T-helper 2 cell treated with Interferon-gamma antibody and Interleukin-4, amounts not matched to agents 5 μg/mL and 100 μg/mL, for 36 hours (primary cell): ENCODE measurements around the gene MAST4.

Experiments used
- DNase-seq: peaks from one replicate; pipeline ENCODE4 v3.0.0; 2021; ENCODE audit warnings: low spot score
- H3K27ac Mint-ChIP-seq: one replicate; pipeline ENCODE4 v1.8.0; 2021; ENCODE audit warnings: mild to moderate bottlenecking, mixed read lengths
- H3K27me3 Mint-ChIP-seq: one replicate; pipeline ENCODE4 v1.8.0; 2021; ENCODE audit warnings: low read depth, mixed read lengths
- H3K36me3 Mint-ChIP-seq: one replicate; pipeline ENCODE4 v1.8.0; 2021; ENCODE audit warnings: low read depth, mixed read lengths
- H3K4me1 Mint-ChIP-seq: one replicate; pipeline ENCODE4 v1.8.0; 2021; ENCODE audit warnings: low read depth, mixed read lengths
- H3K4me3 Mint-ChIP-seq: one replicate; pipeline ENCODE4 v1.8.0; 2022; ENCODE audit warnings: mild to moderate bottlenecking, moderate library complexity, mixed read lengths
- H3K9me3 Mint-ChIP-seq: one replicate; pipeline ENCODE4 v1.8.0; 2021; ENCODE audit warnings: mixed read lengths

Gene MAST4

DNA sequence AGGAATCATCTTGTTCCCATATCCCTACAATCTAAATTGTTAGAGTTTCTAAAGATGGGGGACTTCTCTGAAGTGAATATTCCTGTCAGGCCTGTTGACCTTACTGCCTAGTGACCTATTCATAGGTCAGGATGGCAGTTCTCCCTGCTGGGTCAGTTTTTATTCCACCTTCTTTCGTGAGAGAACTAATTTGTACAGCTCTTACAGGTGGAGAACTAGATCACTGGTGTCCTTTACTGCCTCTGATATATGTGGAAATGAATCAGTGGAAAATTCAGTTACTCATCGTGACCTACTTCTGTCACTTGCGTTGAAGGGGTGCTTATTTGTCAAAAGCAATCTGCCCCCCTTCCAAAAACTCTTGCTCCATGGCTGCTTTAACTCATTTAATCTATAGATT, 435.5 kb downstream of the MAST4 start:
- peak; percentile 21 for DNase-seq
- Mint-ChIP-seq H3K36me3 (no peaks in the 10 kb centered on the region), H3K27ac (no peak overlapping the region), H3K9me3 (no peaks in the 10 kb centered on the region), H3K4me3 (no peak overlapping the region), H3K4me1 (peaks cover 23% of the 10 kb centered on the region), H3K27me3 (no peaks in the 10 kb centered on the region)

DNA sequence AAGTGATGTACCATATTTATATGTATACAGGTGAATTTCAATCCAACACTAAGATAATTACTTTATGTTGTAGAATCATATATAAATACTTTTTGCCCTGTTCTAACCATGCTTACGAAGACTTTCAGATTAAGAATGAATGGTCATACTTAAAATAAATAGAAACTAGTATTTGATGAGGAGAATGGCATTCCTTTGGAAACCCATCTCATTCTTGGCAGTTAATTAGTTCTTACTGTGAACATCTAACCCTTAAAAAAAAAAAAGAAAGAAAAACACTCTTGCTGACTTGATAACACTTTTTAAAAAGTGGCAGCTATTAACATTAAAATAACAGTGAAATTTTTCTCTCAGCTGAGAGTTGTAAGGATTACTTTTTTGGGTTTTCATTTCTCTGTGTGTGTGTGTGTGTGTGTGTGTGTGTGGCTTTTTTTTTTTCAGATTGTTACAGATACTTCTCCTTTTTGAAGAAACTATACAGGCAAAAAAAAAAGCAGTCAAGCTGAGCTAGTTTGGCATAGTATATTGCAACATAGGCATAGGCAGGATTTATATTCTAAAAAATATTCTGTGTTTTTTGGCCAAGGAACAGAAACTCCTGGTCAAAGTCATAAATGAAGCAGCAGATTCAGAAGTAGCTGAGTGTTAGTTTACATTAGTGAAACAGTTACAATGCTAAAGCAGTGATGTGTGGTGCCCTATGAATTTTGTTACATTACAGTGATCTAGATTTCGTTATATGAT, 436.9 kb downstream of the MAST4 start:
- H3K4me3 Mint-ChIP-seq: no peak overlapping the region
- peaks cover 24% of the 10 kb centered on the region for H3K4me1 Mint-ChIP-seq
- H3K27ac Mint-ChIP-seq: no peak overlapping the region
- no peaks in the 10 kb centered on the region for H3K9me3 Mint-ChIP-seq
- no peak for DNase-seq
- H3K27me3 Mint-ChIP-seq: no peaks in the 10 kb centered on the region
- H3K36me3 Mint-ChIP-seq: no peaks in the 10 kb centered on the region

DNA sequence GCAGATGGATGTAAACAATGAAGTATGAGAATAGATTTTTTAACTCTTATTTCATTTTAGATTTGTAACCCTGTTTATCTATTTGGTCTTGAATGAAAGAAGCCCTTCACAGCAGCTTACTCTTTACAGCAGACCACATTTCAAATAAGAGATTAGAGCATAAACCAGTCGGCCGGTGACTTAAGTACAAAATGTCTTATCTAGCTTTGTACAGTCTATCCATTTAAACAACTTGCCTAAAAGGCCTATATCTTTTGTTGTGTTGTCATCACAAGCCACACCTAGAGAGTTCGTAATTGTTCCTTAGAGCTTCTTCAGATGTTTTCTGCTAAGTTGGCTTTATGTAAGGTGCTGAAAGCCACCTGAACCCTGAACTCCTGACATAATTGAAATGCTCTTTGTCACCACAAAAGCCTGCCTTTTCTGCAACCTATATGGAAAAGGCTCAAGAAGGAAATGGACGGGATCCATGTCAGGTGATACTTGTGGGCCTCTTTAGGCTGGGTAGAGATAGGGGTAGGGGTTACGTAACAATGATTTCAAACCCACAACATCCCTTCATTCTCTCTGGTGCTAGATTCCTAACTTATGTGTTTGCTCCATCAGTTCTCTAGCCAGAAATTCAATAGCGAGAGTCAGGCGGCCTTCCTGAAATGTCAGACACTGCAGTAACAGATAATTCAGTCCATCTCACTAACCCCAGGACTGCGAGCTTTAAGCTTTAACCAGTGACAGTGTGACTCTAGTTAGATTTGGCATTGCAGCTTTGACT, 437.9 kb downstream of the MAST4 start:
- Mint-ChIP-seq H3K36me3 (no peaks in the 10 kb centered on the region), H3K27me3 (no peaks in the 10 kb centered on the region), H3K4me1 (peaks cover 26% of the 10 kb centered on the region), H3K27ac (no peak overlapping the region), H3K9me3 (no peaks in the 10 kb centered on the region), H3K4me3 (no peak overlapping the region)
- DNase-seq: no peak

DNA sequence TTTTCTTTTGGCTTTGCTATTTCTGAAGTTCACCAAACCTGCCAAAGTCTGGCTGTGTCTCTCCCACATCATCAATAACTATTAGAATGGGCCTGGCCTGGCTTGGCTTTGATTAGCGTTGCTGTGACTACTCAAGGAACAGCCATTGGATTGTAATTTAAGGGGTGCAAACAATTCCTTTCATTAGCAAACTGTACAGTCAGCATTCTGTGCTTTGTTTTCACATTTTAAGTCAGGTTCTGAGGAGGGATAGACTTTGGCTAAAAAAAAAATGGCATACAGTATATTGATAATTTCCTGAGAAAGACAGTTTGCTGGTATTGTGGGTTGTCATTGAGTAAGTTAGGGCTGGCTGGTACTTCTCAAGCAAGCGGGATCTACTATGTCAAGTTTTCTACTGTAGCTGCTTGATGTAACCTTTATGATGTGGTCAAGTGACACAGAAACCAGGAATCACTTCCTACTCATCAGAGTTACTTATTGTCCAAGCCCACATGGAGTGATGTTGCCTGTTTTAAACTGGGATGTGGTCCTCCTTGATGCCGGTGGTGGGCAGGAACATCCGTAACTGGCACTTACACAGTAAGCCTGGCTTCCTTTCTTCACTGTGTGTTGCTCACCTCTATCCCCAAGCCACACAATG, 439.0 kb downstream of the MAST4 start:
- H3K27ac Mint-ChIP-seq: no peak overlapping the region
- H3K4me1 Mint-ChIP-seq: peaks cover 24% of the 10 kb centered on the region
- H3K9me3 Mint-ChIP-seq: no peaks in the 10 kb centered on the region
- no peak for DNase-seq
- no peaks in the 10 kb centered on the region for H3K36me3 Mint-ChIP-seq
- H3K4me3 Mint-ChIP-seq: no peak overlapping the region
- no peaks in the 10 kb centered on the region for H3K27me3 Mint-ChIP-seq

DNA sequence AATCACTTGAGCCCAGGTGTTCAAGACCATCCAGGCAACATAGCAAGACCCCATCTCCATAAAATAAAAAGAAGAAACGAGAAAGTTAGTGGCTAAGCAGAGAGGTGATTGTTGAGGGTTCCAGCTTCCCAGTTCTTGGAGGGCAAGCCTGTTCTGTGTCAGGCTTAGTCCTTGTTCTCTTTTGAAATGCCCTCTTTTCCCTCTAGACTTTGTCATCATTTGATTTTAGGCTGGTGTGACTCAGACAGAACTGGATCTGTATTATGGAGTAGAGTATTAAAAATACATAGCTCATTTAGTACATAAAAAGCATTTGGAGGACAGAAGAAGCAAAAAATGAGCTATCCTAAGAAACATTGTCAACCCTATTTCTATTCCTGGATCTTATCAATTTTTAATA, 441.0 kb downstream of the MAST4 start:
- no peaks in the 10 kb centered on the region for H3K36me3 Mint-ChIP-seq
- H3K9me3 Mint-ChIP-seq: no peaks in the 10 kb centered on the region

DNA sequence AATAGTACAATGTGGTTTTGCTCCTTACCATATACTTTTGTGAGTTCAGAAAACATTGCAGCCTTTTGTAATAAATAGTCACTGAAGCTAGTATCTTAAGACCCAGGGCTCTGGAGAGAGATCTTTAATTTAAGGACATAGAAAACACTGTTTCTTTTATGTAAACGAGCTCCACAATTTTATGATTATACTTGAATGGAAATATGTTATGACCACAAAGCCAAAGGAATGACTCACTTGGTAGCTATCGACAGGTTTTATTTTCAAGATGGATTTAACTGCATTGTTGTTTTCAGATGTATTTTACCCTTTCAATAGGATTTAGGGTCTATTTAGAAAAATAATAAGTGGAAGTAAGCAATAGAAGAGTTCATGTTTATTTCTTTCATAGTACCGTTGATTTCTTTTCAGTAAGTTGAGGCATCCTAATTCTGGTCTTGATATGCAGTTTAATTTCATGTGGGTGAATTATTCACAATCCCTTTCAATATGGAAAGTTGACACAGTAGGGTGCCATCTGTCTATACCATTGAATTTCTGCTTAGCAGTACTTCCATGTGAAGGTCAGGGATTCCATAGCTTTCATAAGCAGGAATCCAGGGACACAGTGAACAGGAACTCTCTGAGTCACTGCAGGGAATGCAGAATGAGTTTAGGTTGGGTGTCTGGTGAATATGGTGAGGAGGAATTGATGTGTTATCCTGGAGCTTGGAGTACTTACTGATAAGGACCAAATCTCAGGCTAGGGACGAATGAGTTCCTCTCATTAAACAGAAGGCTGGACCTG, 442.8 kb downstream of the MAST4 start:
- no peaks in the 10 kb centered on the region for H3K27me3 Mint-ChIP-seq
- no peaks in the 10 kb centered on the region for H3K36me3 Mint-ChIP-seq
- no peak overlapping the region for H3K4me3 Mint-ChIP-seq
- no peaks in the 10 kb centered on the region for H3K9me3 Mint-ChIP-seq
- DNase-seq: no peak
- H3K4me1 Mint-ChIP-seq: peaks cover 13% of the 10 kb centered on the region
- H3K27ac Mint-ChIP-seq: no peak overlapping the region

More for the DNA sequence above, 441.0 kb downstream of the MAST4 start:
- no peak for DNase-seq
- no peaks in the 10 kb centered on the region for H3K27me3 Mint-ChIP-seq
- no peak overlapping the region for H3K27ac Mint-ChIP-seq
- peaks cover 18% of the 10 kb centered on the region for H3K4me1 Mint-ChIP-seq
- no peak overlapping the region for H3K4me3 Mint-ChIP-seq

DNA sequence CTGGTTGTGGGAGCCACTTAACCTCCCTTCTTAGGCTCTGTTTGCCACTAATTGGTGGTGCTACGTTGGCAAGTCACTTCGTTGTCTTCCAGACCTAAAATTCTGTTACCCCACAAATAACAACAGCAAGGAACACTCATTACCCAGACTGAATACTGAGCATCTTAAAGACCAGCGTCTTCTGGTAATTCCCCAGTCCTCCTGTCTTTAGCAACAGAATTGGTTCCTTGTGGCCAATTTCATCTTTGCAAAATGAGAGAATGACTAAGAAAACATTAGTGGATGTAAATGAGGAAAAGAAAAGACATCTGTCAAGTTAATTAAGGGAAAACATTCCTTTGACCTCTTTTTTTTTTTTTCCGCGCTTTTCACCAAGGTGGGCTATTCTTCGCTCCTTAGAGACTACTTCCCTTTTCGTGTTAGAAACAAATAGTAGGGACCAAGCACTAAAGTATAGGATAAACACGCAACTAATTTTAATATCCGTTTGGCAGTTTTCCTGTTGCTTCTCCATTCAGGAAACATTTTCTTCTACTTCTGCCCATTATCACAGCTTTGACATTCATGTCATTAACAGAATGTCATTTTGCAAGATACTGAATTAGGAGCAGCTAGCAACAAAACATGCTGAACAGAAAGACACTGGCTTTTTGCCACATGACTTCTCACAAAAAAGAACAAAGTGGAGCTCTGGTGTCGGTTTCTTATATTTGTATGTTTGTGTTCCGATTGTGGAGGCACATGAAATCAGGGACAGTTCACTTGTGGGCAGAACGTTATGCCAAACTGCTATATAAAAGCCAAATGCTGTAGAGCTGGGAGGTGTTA, 446.2 kb downstream of the MAST4 start:
- Mint-ChIP-seq H3K4me3 (no peak overlapping the region), H3K36me3 (no peaks in the 10 kb centered on the region), H3K4me1 (peaks cover 10% of the 10 kb centered on the region)

DNA sequence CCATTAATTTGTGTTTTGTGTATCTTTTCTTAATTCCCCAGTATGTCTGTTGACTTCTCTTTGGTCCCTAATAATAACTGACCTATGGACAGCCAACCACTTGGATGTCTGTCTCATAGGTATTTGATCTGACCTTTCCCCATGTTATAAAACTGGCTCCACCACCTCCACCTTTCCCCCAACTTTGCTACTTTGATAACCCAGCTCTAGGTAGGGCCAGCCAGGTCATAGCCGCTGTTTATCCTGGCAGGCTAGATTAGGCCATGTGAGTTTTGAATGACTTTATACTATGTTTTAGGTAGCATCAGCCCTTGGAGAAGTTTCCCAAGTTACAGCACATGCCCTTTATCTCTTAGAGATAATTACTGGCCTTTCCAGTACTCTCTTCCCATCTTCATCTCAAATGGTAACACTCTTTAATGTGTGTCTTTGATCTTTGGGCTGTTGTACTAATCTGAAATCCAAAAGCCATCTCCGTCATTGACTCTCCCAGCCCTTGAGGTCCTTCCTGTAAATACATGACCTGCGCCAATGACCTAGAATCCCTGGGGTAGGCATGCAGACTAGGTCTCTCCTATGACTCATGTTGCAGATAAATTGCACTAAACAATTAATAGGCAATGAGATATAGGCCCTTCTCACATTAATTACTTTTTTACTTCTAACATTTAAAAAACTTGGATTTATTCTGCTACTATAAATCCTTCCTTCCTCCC, 447.8 kb downstream of the MAST4 start:
- Mint-ChIP-seq H3K36me3 (no peaks in the 10 kb centered on the region), H3K27me3 (no peaks in the 10 kb centered on the region), H3K27ac (no peak overlapping the region), H3K9me3 (no peaks in the 10 kb centered on the region), H3K4me3 (no peak overlapping the region), H3K4me1 (peaks cover 4% of the 10 kb centered on the region)
- no peak for DNase-seq

More for the DNA sequence above, 446.2 kb downstream of the MAST4 start:
- Mint-ChIP-seq H3K27me3 (no peaks in the 10 kb centered on the region), H3K27ac (no peak overlapping the region), H3K9me3 (no peaks in the 10 kb centered on the region)
- DNase-seq: no peak

DNA sequence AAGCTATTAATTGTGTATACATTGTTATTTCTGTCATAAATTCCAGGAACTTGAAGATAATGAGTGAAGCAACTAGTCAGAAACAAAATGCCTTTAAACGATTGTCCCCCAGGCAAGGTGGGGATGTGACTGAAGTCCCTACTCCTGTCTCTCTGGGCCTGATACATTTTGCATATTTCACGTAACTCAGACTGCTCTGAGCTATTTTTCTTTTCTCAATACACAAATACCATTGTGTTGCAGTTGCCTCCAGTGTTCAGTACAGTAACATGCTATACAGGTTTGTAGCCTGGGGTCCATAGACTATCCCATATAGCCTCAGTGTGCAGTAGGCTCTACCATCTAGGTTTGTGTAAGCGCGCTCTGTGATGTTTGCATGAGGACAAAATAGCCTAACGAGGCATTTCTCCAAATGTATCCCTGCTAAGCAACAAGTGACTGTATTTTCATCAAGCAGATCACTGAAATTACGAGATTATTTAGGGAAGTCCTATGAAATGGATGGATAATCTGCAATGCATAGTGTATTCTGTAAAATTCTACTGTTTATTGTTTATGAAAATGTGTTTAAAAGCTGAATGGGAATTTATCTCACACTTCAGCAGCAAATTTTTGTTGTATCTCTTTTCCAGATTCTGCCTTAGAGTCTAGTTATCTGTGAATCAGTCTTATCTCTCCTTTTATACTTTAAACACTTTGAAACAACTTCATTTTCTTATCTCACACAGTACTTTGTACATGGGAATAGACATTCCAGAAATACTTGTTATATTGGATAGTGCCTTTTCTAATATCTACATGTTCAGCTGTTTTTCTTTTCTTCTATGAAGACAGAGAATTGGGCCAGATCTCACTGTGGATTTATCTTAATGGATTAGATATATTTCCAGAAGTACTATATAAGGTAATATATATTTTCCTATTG, 449.9 kb downstream of the MAST4 start:
- Mint-ChIP-seq H3K36me3 (no peaks in the 10 kb centered on the region), H3K27me3 (no peaks in the 10 kb centered on the region), H3K4me1 (peaks cover 2% of the 10 kb centered on the region), H3K4me3 (no peak overlapping the region), H3K9me3 (no peaks in the 10 kb centered on the region), H3K27ac (no peak overlapping the region)
- no peak for DNase-seq

DNA sequence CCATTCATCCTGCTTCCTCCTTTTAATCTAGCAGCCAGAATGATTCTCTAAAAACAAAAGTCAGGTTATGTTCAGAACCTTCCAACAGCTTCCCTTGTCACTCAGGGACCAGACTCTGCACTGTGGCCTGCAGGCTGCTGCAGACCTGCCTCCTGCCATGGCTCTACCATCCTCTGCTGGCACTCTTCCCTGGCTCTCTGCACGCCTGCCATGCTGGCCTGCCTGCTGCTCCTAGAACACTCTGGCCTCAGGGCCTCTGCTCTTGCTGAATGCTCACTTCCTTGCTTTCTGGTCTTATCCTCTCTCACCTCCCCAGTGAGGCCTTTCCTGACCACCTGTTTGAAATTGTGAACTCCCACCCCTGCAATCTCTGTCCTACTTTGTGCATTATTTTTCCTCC, 451.0 kb downstream of the MAST4 start:
- no peak overlapping the region for H3K27ac Mint-ChIP-seq

DNA sequence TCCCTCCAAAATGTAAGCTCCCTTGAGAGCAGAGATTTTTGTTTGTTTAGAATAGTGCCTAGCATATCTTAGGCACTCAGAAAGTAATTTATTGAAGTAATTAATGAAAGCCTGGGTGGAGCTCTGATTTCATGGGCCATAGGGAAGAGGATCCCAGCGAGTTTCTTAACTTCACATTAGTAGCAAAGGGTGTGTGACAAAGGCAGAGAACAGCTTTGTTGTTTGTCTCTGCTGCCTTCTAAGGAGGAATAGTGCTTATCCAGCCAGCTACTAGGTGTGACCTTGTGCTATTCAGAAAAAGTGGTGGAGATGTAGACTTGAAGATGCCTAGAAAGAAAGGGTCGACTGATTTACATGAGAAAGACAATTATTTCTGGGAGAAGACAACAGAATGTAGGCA, 451.4 kb downstream of the MAST4 start:
- Mint-ChIP-seq H3K27me3 (no peaks in the 10 kb centered on the region), H3K36me3 (no peaks in the 10 kb centered on the region), H3K9me3 (no peaks in the 10 kb centered on the region), H3K27ac (no peak overlapping the region), H3K4me3 (no peak overlapping the region), H3K4me1 (peaks cover 2% of the 10 kb centered on the region)
- DNase-seq: no peak

More for the DNA sequence above, 451.0 kb downstream of the MAST4 start:
- H3K27me3 Mint-ChIP-seq: no peaks in the 10 kb centered on the region
- no peaks in the 10 kb centered on the region for H3K36me3 Mint-ChIP-seq
- DNase-seq: no peak
- no peak overlapping the region for H3K4me3 Mint-ChIP-seq
- peaks cover 2% of the 10 kb centered on the region for H3K4me1 Mint-ChIP-seq
- no peaks in the 10 kb centered on the region for H3K9me3 Mint-ChIP-seq

DNA sequence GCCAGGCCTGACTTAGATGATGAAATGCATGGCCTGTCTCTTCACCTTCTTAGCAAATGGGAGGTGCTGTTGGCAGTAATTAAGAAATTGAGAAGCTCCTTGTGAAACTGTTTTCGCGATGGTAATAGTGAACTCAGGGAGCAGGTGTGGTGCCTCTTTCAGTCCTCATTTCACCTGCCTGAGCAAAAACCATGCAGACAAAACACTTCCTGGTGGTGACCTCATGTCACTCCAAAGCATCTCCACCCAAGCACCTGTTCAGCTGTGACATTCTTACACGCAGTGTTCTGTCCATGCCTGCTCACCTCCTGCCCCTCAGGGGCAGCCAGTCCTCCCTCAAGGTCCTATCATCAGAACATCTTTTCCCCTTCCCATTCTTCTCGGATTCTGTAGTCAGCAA, 453.9 kb downstream of the MAST4 start:
- Mint-ChIP-seq H3K4me1 (peaks cover 2% of the 10 kb centered on the region), H3K36me3 (no peaks in the 10 kb centered on the region), H3K4me3 (no peak overlapping the region), H3K9me3 (no peaks in the 10 kb centered on the region), H3K27ac (no peak overlapping the region), H3K27me3 (no peaks in the 10 kb centered on the region)
- no peak for DNase-seq
